C4-2B (cell line): ENCODE measurements around the gene AFG3L2.

ENCODE experiments used
- ZFX ChIP-seq: fragments of 450-650 bp; IDR thresholded peaks from 2 replicates; pipeline ENCODE4 v1.6.1; 2017
- TF ChIP-seq, protein P1 (sequence below): fragments of 450-650 bp; conservative IDR thresholded peaks from 2 replicates; pipeline ENCODE4 v1.5.1; 2017; ENCODE audit warnings: mild to moderate bottlenecking

GRCh38 chr18:12401881-12402280 lies 24.9 kb upstream of the AFG3L2 start:
- TF ChIP-seq, protein P1, sequence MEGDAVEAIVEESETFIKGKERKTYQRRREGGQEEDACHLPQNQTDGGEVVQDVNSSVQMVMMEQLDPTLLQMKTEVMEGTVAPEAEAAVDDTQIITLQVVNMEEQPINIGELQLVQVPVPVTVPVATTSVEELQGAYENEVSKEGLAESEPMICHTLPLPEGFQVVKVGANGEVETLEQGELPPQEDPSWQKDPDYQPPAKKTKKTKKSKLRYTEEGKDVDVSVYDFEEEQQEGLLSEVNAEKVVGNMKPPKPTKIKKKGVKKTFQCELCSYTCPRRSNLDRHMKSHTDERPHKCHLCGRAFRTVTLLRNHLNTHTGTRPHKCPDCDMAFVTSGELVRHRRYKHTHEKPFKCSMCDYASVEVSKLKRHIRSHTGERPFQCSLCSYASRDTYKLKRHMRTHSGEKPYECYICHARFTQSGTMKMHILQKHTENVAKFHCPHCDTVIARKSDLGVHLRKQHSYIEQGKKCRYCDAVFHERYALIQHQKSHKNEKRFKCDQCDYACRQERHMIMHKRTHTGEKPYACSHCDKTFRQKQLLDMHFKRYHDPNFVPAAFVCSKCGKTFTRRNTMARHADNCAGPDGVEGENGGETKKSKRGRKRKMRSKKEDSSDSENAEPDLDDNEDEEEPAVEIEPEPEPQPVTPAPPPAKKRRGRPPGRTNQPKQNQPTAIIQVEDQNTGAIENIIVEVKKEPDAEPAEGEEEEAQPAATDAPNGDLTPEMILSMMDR, result no peak
- no peak for TF ChIP-seq ZFX
